K562 treated with DMSO at 1 percent for 12 hours (cell line): ENCODE data around the gene RPRD2. TPM values are rescaled to one million over a fixed set of nuclear protein-coding genes. Genes with fewer than 3 reads are reported as not detected.

Experiments
- total RNA-seq: library from RNA; unstranded; fragments of 300-600 nt; gene quantifications from 2 replicates; pipeline ENCODE4 v1.2.3, GENCODE V29; 2022; ENCODE audit not compliant: insufficient read depth

RPRD2 gene
- total RNA-seq = 3.7 and 20.0 TPM in 2 replicates

DNA sequence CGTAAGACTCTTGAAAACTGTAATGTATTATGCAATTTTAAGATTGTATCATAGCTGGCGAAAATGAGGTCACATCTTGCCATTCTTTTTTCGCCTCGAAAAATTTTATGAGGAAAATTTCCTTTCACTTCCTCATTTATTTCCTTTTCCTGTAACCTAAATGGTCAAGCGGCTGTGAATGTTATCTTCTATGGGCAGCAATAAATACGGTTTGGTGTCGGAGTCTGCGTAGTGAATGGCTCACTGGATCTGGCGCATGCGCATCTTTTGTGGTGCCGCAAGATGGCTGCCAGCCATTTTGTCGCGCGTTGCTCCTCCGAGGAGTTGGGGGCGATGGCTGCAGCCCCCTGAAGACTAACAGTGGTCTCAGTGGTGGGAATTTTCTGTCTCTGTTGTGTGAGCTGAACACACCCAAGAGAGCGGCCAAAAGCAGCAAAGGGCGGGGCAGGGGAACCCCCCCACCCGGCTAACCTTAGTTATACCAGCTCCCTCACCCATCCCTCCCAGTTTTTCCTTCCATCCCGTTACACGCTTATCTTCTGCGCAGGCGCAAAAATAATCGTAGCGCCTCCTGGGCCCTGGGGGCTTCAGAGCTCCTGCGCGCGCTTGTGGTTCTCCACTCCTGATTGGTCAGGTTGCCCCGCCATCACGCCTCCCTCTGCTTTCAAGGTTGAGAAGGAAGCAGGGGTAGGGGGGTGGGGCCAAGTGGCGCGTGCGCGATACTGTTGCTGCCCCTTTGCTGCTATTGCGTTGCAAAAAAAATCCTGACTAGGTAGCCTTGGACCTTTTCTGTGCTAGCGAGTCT, at the start of gene RPRD2:
Gene RPRD2, plus strand, starts transcription at position 722 of the 805 bp plus-strand sequence. CDS start 568 bp downstream, outside the sequence.

DNA sequence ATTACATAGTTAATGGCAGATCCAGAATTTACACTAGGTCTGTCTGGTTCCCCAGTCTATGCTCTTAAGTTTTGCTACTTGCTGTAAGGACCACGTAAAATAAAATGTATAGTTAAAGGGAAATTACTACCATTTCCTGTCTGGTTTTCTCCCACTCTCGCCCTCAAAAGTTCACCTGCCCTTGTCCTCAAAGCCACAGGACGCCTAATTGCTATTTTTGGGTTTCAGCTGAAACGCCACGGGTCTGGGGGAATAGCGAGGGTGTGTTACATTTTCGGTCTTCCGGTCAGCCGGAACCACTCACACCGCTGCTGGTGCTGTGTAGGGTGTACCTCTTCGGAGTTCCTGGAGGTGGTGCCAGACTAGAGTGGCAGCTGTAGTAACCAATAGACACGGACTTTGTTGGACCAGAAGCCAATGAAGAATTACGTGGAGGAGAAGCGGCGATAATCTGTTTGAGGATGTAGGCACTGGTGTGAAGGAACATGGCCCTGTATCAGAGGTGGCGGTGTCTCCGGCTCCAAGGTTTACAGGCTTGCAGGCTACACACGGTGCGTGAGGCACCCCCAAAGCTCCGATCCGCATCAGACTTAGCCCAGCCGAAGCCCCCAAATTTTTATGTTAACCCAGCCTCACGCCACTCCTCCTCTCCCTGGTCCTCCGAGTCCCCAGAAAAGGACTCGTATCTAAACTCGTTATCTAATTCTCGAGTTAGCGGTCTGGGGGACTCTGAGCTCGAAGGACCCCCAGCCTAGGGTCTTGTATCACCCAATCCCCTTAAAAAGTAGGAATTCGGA, 123.2 kb downstream of the RPRD2 start, which contains the start of gene TARS2:
Gene TARS2, plus strand, starts transcription at position 454 of the 797 bp plus-strand sequence. Its CDS starts 32 bp downstream, at position 486.

DNA sequence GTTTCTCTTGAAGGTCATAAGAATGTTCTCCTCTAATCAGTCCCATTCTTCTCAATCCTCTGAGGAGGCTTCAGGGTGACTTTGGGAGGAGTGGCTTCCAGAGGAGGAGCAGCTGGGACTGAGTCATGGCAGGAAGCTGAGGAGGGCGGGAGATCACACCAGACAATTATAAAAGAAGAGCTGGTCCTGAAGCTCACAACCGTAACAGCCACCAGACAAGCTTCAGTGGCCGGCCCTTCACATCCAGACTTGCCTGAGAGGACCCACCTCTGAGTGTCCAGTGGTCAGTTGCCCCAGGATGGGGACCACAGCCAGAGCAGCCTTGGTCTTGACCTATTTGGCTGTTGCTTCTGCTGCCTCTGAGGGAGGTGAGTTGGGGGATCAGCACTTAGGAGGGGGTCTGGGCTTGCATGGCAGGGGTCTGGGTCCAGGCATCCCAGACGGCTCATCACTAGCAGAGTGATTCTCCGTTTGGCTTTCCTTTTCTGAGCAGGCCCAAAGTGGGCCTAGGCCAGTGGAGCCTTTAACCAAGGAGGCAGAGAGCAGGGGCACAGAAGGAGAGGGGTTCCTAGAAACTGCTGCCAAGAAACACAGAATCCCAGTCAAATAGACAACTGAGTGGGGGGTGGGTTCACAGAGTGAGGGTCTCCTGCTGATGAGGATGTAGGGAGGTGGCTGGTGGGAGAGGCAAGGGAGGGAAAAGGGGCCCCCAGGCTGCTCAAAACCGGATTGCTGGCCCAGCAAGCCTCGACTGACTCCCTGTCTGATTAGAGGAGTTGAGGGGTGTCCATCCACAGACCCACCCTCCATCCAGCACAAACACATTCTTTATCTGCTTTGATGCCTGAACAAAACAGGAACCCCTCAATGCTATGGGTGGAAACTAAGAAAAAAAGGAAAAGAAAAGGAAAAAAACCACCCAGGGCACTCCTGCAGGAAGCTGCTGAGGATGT, 144.2 kb downstream of the RPRD2 start, which contains the start of gene ECM1:
Gene ECM1, plus strand, starts transcription at position 198 of the 953 bp plus-strand sequence. Its CDS starts 101 bp downstream, at position 299.

DNA sequence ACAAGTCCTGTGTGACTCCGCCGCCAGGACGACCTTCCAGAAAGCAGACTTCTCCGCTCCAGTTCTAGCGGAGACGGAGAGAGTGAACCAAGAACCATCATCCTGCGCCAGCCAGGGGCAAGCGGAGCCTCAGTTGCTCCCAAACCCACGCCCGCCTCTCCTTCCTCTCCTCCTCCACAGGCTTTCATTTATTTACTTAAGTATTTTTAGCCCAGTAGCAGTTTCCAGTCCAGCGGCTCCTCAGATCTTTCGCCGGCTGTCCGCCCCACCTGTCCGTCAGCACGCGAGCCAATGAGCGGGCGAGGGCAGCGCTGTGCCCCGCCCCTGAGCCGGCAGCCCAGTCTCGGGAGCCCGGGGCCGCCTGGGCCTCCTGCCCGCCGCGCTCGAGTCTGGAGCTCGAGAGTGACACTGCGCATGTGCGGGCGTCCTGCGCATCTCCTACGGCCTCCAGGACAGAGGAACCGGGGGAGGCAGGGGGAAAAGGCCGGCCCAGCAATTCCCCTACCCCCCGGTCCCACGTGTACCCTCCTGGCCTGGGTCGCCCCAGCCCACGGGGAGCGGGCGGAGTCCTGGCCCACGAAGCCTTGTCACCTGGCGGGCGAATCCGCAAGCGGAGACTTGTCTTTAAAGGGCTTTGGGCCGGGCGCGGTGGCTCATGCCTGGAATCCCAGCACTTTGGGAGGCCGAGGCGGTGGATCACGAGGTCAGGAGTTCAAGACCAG, 151.5 kb downstream of the RPRD2 start, which contains the start of gene FALEC:
Gene FALEC, plus strand, starts transcription at position 425 of the 722 bp plus-strand sequence.

Other genes with a start within 250 kb of the RPRD2 start
- 11.1 and 13.1 TPM in 2 replicates for gene PLEKHO1, start 214.2 kb upstream of the RPRD2 start, total RNA-seq
- gene ANP32E, start 128.0 kb upstream of the RPRD2 start, total RNA-seq = 18.0 and 41.7 TPM in 2 replicates
- 1.4 and 1.9 TPM in 2 replicates for gene CA14, start 106.4 kb upstream of the RPRD2 start, total RNA-seq
- 95.7 and 98.4 TPM in 2 replicates for gene APH1A, start 95.1 kb upstream of the RPRD2 start, total RNA-seq
- 1.2 and 2.8 TPM in 2 replicates for gene C1orf54, start 91.4 kb upstream of the RPRD2 start, total RNA-seq
- gene CIART, start 81.6 kb upstream of the RPRD2 start, total RNA-seq = 0.38 TPM in 1 of 2 replicates, not detected in the other
- gene MRPS21, start 70.3 kb upstream of the RPRD2 start, total RNA-seq = 56.4 and 63.0 TPM in 2 replicates
- gene PRPF3, start 42.6 kb upstream of the RPRD2 start, total RNA-seq = 19.1 and 35.8 TPM in 2 replicates
- gene TARS2, start 123.3 kb downstream of the RPRD2 start, total RNA-seq = 43.1 and 48.3 TPM in 2 replicates
- 16.6 and 26.1 TPM in 2 replicates for gene ECM1, start 144.0 kb downstream of the RPRD2 start, total RNA-seq
- not detected in 2 replicates for gene FALEC, start 151.6 kb downstream of the RPRD2 start, total RNA-seq
- 48.9 and 92.8 TPM in 2 replicates for gene ADAMTSL4, start 185.3 kb downstream of the RPRD2 start, total RNA-seq
- gene MCL1, start 215.5 kb downstream of the RPRD2 start, total RNA-seq = 39.2 and 95.7 TPM in 2 replicates